GM12878 (cell line): ENCODE results near the gene HTRA2. TPM values are rescaled to one million over a fixed set of nuclear protein-coding genes. Genes with fewer than 3 reads are reported as not detected.

Experiments used
- SPI1 ChIP-seq: IDR thresholded peaks from 2 replicates; pipeline ENCODE4 v1.6.1; 2011; ENCODE audit warnings: low read depth, mild to moderate bottlenecking, low read length, moderate library complexity, borderline replicate concordance; ENCODE audit not compliant: insufficient read depth
- TAF1 ChIP-seq: IDR thresholded peaks from 2 replicates; pipeline ENCODE4 v1.6.1; 2011; ENCODE audit warnings: mild to moderate bottlenecking, low read depth, low read length, borderline replicate concordance
- ZNF622 ChIP-seq: fragments of 450-650 bp; IDR thresholded peaks from 2 replicates; pipeline ENCODE4 v1.6.1; 2017; ENCODE audit warnings: mild to moderate bottlenecking, inconsistent platforms
- polyA plus RNA-seq, 11 experiments: library from polyadenylated mRNA; depleted of rRNA in 4 of 11; unstranded in 6 of 11; stranded (reverse) in 5 of 11; fragments of >200 nt; fragmentation: Nextera tagmentation in 4 of 11; fragmentation: Illumina TruSeq in 1 of 11; extraction: Ambion mirVana in 4 of 11; extraction: Trizol in 1 of 11; gene quantifications; 1 replicate in 1 of 11; 2 replicates in 10 of 11; pipeline versions ENCODE4 v1.2.1 to v1.2.3, GENCODE V29; 2011 to 2016; ENCODE audit warnings: inconsistent platforms in 2 of 11, missing spikeins in 2 of 11, low read depth in 1 of 11
- total RNA-seq, 4 experiments: library from RNA; depleted of rRNA in 3 of 4; stranded (reverse); fragments of >200 nt in 3 of 4; fragmentation: Illumina TruSeq in 1 of 4; extraction: Trizol in 1 of 4; gene quantifications; 2 replicates each; pipeline versions ENCODE4 v1.2.1 to v1.2.3, GENCODE V29; 2013 to 2021
- TF ChIP-seq, protein P1 (sequence below): fragments of 150-350 bp; IDR thresholded peaks from 2 replicates; pipeline ENCODE4 v1.6.1; 2016; ENCODE audit warnings: low read depth, low read length

The HTRA2 gene
- total and polyA plus RNA-seq, 10 of the 15 experiments (the other 5 are each of a cell fraction or from before 2014, with no cell fraction given) = 42.3 to 73.9 (median 54.6) TPM

DNA sequence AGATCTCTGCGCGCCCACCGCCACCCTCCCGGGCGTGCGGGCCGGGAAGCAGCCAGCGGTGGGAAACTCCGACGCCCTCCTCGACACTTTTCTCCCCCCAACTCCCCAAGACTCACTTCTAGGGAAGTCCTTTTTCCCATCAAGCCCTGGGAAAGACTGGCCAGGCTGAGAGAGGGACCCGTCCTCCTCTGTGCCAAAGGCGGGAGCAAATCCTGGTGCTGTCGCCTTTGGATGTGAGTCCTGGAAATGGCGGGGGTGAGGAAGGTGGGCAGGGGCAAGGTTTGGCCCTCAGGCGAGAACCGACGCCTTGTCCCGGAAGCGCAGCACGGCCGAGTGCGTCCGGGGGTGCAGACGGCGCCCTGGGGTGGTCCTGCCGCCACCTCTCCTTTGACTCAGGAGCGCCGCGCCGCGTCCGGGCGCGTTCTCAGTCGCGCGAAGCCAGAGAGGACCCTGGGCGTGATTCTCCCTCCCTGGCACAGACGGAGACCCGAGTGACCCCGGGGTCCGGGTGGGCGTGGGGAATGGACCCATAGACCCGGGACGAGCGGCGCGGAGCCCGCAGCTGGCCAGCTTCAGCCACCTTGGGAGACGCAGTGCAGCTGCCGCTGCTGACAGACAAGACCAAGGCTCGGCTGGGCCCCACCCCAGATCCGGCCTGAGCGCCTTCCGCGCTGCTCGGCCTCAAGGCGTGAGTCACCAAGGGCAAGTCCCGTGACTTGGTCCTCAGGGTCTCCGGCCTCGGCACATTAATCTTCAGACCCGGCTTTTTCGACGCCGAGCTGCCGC lies 26.8 kb upstream of the HTRA2 start (continued):
- TF ChIP-seq ZNF622 (no peak), TAF1 (peak; percentile 11; the same call in 1 of the 2 replicates), SPI1 (no peak)
- TF ChIP-seq, protein P1, sequence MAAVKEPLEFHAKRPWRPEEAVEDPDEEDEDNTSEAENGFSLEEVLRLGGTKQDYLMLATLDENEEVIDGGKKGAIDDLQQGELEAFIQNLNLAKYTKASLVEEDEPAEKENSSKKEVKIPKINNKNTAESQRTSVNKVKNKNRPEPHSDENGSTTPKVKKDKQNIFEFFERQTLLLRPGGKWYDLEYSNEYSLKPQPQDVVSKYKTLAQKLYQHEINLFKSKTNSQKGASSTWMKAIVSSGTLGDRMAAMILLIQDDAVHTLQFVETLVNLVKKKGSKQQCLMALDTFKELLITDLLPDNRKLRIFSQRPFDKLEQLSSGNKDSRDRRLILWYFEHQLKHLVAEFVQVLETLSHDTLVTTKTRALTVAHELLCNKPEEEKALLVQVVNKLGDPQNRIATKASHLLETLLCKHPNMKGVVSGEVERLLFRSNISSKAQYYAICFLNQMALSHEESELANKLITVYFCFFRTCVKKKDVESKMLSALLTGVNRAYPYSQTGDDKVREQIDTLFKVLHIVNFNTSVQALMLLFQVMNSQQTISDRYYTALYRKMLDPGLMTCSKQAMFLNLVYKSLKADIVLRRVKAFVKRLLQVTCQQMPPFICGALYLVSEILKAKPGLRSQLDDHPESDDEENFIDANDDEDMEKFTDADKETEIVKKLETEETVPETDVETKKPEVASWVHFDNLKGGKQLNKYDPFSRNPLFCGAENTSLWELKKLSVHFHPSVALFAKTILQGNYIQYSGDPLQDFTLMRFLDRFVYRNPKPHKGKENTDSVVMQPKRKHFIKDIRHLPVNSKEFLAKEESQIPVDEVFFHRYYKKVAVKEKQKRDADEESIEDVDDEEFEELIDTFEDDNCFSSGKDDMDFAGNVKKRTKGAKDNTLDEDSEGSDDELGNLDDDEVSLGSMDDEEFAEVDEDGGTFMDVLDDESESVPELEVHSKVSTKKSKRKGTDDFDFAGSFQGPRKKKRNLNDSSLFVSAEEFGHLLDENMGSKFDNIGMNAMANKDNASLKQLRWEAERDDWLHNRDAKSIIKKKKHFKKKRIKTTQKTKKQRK = no peak
